Panc1 (cell line): ENCODE data around the gene UXS1. TPM values are rescaled to one million over a fixed set of nuclear protein-coding genes. Genes with fewer than 3 reads are reported as not detected.

Experiments used
- ATAC-seq: fragments of 200-7000 bp; cut with Tn5 transposase; 2 replicates; pipeline ENCODE4 v1.9.1; 2020; ENCODE audit warnings: mild to moderate bottlenecking, moderate library complexity
- BruUV-seq: library from RNA; stranded (reverse); fragments of 400-500 nt; replicated peaks from 2 replicates; lab custom pipeline; 2021; lab: Mats Ljungman, UMichigan
- CTCF ChIA-PET: fragments of 300-600 bp; sonication (Branson Sonifier 250); formaldehyde crosslinking; loops from one replicate; lab custom pipeline; 2022; ENCODE audit warnings: antibody characterized with exemption; lab: Charles Lee
- POLR2A ChIA-PET: fragments of 300-600 bp; sonication (Branson Sonifier 250); formaldehyde crosslinking; loops from one replicate; lab custom pipeline; 2022; ENCODE audit warnings: antibody characterized with exemption; lab: Charles Lee
- DNase-seq: peaks from one replicate; pipeline ENCODE4 v3.0.0-alpha.2; 2010; ENCODE audit warnings: low read depth, low spot score
- H3K27ac ChIP-seq: 2 replicates; pipeline ENCODE4 v1.5.1; 2011; ENCODE audit warnings: mild to moderate bottlenecking, low read length, inconsistent platforms
- H3K27me3 ChIP-seq: fragments of 200-500 bp; sonication (Bioruptor generic); 2 replicates; pipeline ENCODE4 v1.6.0; 2014; ENCODE audit warnings: low read length, inconsistent platforms; ENCODE audit not compliant: control insufficient read depth, insufficient read depth
- H3K36me3 ChIP-seq: fragments of 200-500 bp; sonication (Bioruptor generic); 2 replicates; pipeline ENCODE4 v1.5.1; 2014; ENCODE audit warnings: inconsistent platforms, mild to moderate bottlenecking, low read length, moderate library complexity; ENCODE audit not compliant: control insufficient read depth, insufficient read depth
- H3K4me1 ChIP-seq: 2 replicates; pipeline ENCODE4 v1.5.1; 2011; ENCODE audit warnings: inconsistent platforms, mild to moderate bottlenecking, low read length, moderate library complexity; ENCODE audit not compliant: control insufficient read depth, insufficient read depth
- H3K4me3 ChIP-seq, 2 experiments: 2 replicates each; pipeline ENCODE4 v1.5.1; 2011 to 2012; ENCODE audit warnings: low read depth in 2 of 2, low read length in 2 of 2, mild to moderate bottlenecking in 2 of 2, inconsistent platforms in 1 of 2, moderate library complexity in 1 of 2
- H3K9me3 ChIP-seq: fragments of 200-500 bp; sonication (Bioruptor generic); 2 replicates; pipeline ENCODE4 v1.5.1; 2014; ENCODE audit warnings: low read depth, mild to moderate bottlenecking, inconsistent platforms, low read length, moderate library complexity; ENCODE audit not compliant: control insufficient read depth, insufficient read depth
- CTCF ChIP-seq: fragments of 450-650 bp; IDR thresholded peaks from 2 replicates; pipeline ENCODE4 v1.5.1; 2017; ENCODE audit warnings: mild to moderate bottlenecking
- SIN3A ChIP-seq: IDR thresholded peaks from 2 replicates; pipeline ENCODE4 v1.6.1; 2012; ENCODE audit warnings: low read depth, mild to moderate bottlenecking, low read length, moderate library complexity, borderline replicate concordance; ENCODE audit not compliant: insufficient read depth
- TCF7L2 ChIP-seq: IDR thresholded peaks from 2 replicates; pipeline ENCODE4 v1.6.1; 2011; ENCODE audit warnings: mild to moderate bottlenecking, low read depth, low read length, inconsistent platforms
- in situ Hi-C: cut with HindIII; loops from 2 replicates; pipeline ENCODE4 v1.10.0; 2016; ENCODE audit warnings: low sequenced_read_pairs, low pct_unique_long_range_greater_than_20kb
- intact Hi-C: fragments of 100-400 bp; cut with micrococcal nuclease; formaldehyde crosslinking; loops from one replicate; pipeline ENCODE4 v1.10.0; 2022; ENCODE audit not compliant: unreplicated experiment
- total RNA-seq: library from RNA; stranded (reverse); gene quantifications from one replicate; pipeline ENCODE4 v1.2.1, GENCODE V29; 2021; ENCODE audit not compliant: unreplicated experiment

The UXS1 gene
- total RNA-seq, 1 experiment from 2014 or later: 72.0 TPM

- Histone ChIP-seq H3K9me3 (no peaks in the 10 kb centered on the region), H3K4me3 (no peak overlapping the region), H3K36me3 (no peaks in the 10 kb centered on the region), H3K4me1 (no peaks in the 10 kb centered on the region), H3K27ac (no peak overlapping the region), H3K27me3 (no peaks in the 10 kb centered on the region; the same call in none of the 2 replicates)
- TF ChIP-seq TCF7L2 (no peak), CTCF (no peak)
- no TSS peak for BruUV-seq
- DNase-seq (no peak), ATAC-seq (no peak)
- ChIA-PET CTCF (no interaction called here), POLR2A (no interaction called here)
- intact Hi-C loops (no loop called here), in situ Hi-C loops (no loop called here)
These were observed 125.7 kb downstream of the UXS1 start for GRCh38 chr2:106068451-106068850.

- in situ Hi-C loops (no loop called here), intact Hi-C loops (no loop called here)
- no peak for TF ChIP-seq CTCF
- Histone ChIP-seq H3K27me3 (no peaks in the 10 kb centered on the region; the same call in none of the 2 replicates), H3K4me1 (no peaks in the 10 kb centered on the region), H3K9me3 (no peaks in the 10 kb centered on the region), H3K36me3 (no peaks in the 10 kb centered on the region), H3K27ac (no peak overlapping the region), H3K4me3 (no peak overlapping the region)
- DNase-seq (no peak), ATAC-seq (no peak)
- BruUV-seq: no TSS peak
- ChIA-PET POLR2A (no interaction called here), CTCF (interaction anchor here (0.6 kb wide), 1 partner anchor 510 kb away, joined by 6 read pairs; no protein-coding TSS in a partner anchor)
These were observed 127.9 kb downstream of the UXS1 start for GRCh38 chr2:106065983-106066820.

GRCh38 chr2:106065268-106065982 lies 128.7 kb downstream of the UXS1 start:
- Histone ChIP-seq H3K9me3 (no peaks in the 10 kb centered on the region), H3K27ac (no peak overlapping the region), H3K27me3 (no peaks in the 10 kb centered on the region; the same call in none of the 2 replicates), H3K4me1 (no peaks in the 10 kb centered on the region), H3K36me3 (no peaks in the 10 kb centered on the region), H3K4me3 (no peak overlapping the region)
- ChIA-PET CTCF (interaction anchor here (0.6 kb wide), 1 partner anchor 511 kb away, joined by 6 read pairs; no protein-coding TSS in a partner anchor), POLR2A (no interaction called here)
- TF ChIP-seq SIN3A (no peak), TCF7L2 (no peak), CTCF (no peak)
- ATAC-seq (no peak), DNase-seq (no peak)
- intact Hi-C loops (no loop called here), in situ Hi-C loops (no loop called here)
- BruUV-seq: no TSS peak
